22Rv1 (cell line): ENCODE measurements around the gene UFC1.

ENCODE experiments used
- CTCF ChIP-seq: fragments of 450-650 bp; IDR thresholded peaks from 2 replicates; pipeline ENCODE4 v1.5.1; 2017; ENCODE audit warnings: mild to moderate bottlenecking
- ZFX ChIP-seq: fragments of 450-650 bp; IDR thresholded peaks from 2 replicates; pipeline ENCODE4 v1.6.1; 2017; ENCODE audit warnings: antibody characterized with exemption, borderline replicate concordance

GRCh38 chr1:161137881-161138280 is 15.9 kb upstream of the UFC1 start:
- TF ChIP-seq CTCF (no peak), ZFX (no peak)
